HG03095 (cell line): ENCODE results near the gene CRCP.
"Not testable (repeated sequence)": the region's sequence is repeated elsewhere in the genome, so short reads cannot be mapped to it uniquely, and the experiment has no call there.

Experiments
- ATAC-seq: cut with Tn5 transposase; IDR thresholded peaks from one replicate; pipeline ENCODE4 v1.9.1; 2021; ENCODE audit warnings: moderate library complexity; ENCODE audit not compliant: unreplicated experiment

CRCP gene

GRCh38 chr7:66105263-66105748 is 9.3 kb upstream of the CRCP start:
- ATAC-seq: no peak

- not testable (repeated sequence) for ATAC-seq
These were observed 6.2 kb upstream of the CRCP start for GRCh38 chr7:66108410-66108809.

GRCh38 chr7:66110856-66111255 is 3.8 kb upstream of the CRCP start:
- no peak for ATAC-seq

- not testable (repeated sequence) for ATAC-seq
These were observed 2.2 kb downstream of the CRCP start for GRCh38 chr7:66116680-66117420.

GRCh38 chr7:66118603-66119002 is 4.0 kb downstream of the CRCP start:
- ATAC-seq: no peak

- ATAC-seq: no peak
These were observed 4.7 kb downstream of the CRCP start for GRCh38 chr7:66119245-66119850.

GRCh38 chr7:66123175-66123528 is 8.5 kb downstream of the CRCP start:
- ATAC-seq: no peak

GRCh38 chr7:66124569-66124861 is 9.9 kb downstream of the CRCP start:
- not testable (repeated sequence) for ATAC-seq

GRCh38 chr7:66125052-66125694 is 10.5 kb downstream of the CRCP start:
- ATAC-seq: no peak

- not testable (repeated sequence) for ATAC-seq
These were observed 11.2 kb downstream of the CRCP start for GRCh38 chr7:66125781-66126352.

- ATAC-seq: not testable (repeated sequence)
These were observed 12.5 kb downstream of the CRCP start for GRCh38 chr7:66127172-66127571.

GRCh38 chr7:66138994-66139752 is 24.5 kb downstream of the CRCP start:
- no peak for ATAC-seq

GRCh38 chr7:66140924-66141323 is 26.3 kb downstream of the CRCP start:
- ATAC-seq: no peak

- no peak for ATAC-seq
These were observed 27.7 kb downstream of the CRCP start for GRCh38 chr7:66142334-66142733.

- no peak for ATAC-seq
These were observed 28.3 kb downstream of the CRCP start for GRCh38 chr7:66142996-66143395.

GRCh38 chr7:66143876-66144332 is 29.3 kb downstream of the CRCP start:
- no peak for ATAC-seq

GRCh38 chr7:66145400-66146104 is 30.9 kb downstream of the CRCP start:
- ATAC-seq: no peak

- ATAC-seq: no peak
These were observed 32.1 kb downstream of the CRCP start for GRCh38 chr7:66146701-66147100.

- not testable (repeated sequence) for ATAC-seq
These were observed 33.0 kb downstream of the CRCP start for GRCh38 chr7:66147657-66148056.

GRCh38 chr7:66150471-66150870 is 35.8 kb downstream of the CRCP start:
- ATAC-seq: no peak
